Fibroblast of pulmonary artery (primary cell): Measurements from ENCODE around the gene AP3B1.

Source experiments
- DNase-seq: peaks from one replicate; pipeline ENCODE4 v3.0.0-alpha.2; 2010; ENCODE audit warnings: low read depth
- H3K4me3 ChIP-seq: replicated peaks from 2 replicates; pipeline ENCODE4 v1.5.1; 2011; ENCODE audit warnings: low read depth, mild to moderate bottlenecking, control low read depth, low read length, moderate library complexity
- CTCF ChIP-seq: IDR thresholded peaks from 2 replicates; pipeline ENCODE4 v1.5.1; 2011; ENCODE audit warnings: mild to moderate bottlenecking, control low read depth, low read length, inconsistent platforms; ENCODE audit errors: missing control alignments

The AP3B1 gene

DNA sequence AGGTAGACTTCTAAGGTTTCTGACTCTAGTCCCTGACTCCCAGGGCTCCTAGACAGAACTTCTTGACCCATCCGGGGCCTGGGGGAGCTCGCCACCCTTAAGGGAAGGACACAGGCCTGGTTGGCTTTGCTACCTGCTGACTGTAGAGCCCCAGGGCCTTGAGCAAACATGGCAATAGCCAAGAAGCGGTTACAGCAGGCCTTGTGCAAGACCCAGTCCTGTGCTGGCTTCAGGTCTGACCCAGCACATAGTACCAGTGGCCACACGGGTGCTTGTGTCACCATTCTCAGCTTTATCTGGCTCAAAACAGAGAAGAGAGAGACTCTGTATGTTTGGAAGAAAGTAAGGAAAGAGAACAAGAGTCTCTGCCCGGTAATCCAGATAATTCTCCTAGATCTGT, 41.8 kb downstream of the AP3B1 start:
- no peak for DNase-seq
- no peak for TF ChIP-seq CTCF
- H3K4me3 ChIP-seq: no peak overlapping the region

- TF ChIP-seq CTCF: no peak
- H3K4me3 ChIP-seq: no peak overlapping the region
- DNase-seq: no peak
Observed at GRCh38 chr5:78251663-78252284, 42.7 kb downstream of the AP3B1 start.

DNA sequence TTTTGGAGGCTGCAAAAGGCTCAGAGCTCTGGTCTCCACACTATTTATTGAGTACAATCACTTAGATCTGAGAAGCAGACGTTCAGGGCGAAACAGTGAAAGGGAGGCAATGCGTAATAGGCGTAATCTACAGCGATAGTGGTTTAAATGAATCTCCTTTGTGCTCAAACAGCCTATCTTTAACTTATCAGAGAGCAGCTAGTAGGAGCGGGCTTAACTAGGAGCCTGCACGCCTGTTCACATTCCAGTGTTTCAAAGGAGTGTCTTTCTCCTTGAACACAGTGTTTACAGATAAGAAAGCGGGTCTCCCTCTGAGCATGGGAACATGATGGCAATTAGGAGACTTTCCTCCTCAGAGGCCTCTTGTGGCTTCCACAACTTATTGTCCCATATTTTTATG, 49.4 kb downstream of the AP3B1 start:
- peak; percentile 22 for DNase-seq
- no peak overlapping the region for H3K4me3 ChIP-seq
- no peak for TF ChIP-seq CTCF

- no peak overlapping the region for H3K4me3 ChIP-seq
- peak; percentile 83 for DNase-seq
- no peak for TF ChIP-seq CTCF
Observed at GRCh38 chr5:78243639-78244038, 50.9 kb downstream of the AP3B1 start.

- no peak for TF ChIP-seq CTCF
- DNase-seq: no peak
Observed at GRCh38 chr5:78243091-78243490, 51.4 kb downstream of the AP3B1 start.

GRCh38 chr5:78242001-78242400, 52.5 kb downstream of the AP3B1 start:
- H3K4me3 ChIP-seq: no peak overlapping the region
- no peak for DNase-seq
- TF ChIP-seq CTCF: no peak

More at GRCh38 chr5:78243091-78243490, 51.4 kb downstream of the AP3B1 start:
- no peak overlapping the region for H3K4me3 ChIP-seq

DNA sequence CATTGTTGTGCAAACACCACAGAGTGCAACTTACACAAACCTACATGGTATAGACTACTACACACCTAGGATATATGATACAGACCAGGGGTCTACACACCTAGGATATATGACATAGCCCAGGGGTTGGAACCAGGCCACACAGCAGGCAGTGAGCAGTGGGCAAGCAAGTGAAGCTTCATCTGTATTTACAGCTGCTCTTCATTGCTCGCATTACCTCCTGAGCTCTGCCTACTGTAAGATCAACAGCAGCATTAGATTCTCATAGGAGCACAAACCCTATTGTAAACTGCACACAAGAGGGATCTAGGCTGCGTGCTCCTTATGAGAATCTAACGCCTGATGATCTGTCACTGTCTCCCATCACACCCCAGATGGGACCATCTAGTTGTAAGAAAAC, 56.6 kb downstream of the AP3B1 start:
- no peak for TF ChIP-seq CTCF
- H3K4me3 ChIP-seq: no peak overlapping the region
- no peak for DNase-seq
